ENCODE results near the gene VPS13C.

GRCh38 chr15:62107571-62108121 is 47.4 kb upstream of the VPS13C start:
- TF ChIP-seq, protein P1, sequence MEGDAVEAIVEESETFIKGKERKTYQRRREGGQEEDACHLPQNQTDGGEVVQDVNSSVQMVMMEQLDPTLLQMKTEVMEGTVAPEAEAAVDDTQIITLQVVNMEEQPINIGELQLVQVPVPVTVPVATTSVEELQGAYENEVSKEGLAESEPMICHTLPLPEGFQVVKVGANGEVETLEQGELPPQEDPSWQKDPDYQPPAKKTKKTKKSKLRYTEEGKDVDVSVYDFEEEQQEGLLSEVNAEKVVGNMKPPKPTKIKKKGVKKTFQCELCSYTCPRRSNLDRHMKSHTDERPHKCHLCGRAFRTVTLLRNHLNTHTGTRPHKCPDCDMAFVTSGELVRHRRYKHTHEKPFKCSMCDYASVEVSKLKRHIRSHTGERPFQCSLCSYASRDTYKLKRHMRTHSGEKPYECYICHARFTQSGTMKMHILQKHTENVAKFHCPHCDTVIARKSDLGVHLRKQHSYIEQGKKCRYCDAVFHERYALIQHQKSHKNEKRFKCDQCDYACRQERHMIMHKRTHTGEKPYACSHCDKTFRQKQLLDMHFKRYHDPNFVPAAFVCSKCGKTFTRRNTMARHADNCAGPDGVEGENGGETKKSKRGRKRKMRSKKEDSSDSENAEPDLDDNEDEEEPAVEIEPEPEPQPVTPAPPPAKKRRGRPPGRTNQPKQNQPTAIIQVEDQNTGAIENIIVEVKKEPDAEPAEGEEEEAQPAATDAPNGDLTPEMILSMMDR (IDR thresholded peaks at IDR 0.05; ENCODE audit: low read length): no peak
- TF ChIP-seq EZH2 (IDR thresholded peaks at IDR 0.05; ENCODE audit: borderline replicate concordance, low read length): no peak

All from OCI-LY1 (cell line).